ENCODE data around the gene PIMREG.

PIMREG gene

DNA sequence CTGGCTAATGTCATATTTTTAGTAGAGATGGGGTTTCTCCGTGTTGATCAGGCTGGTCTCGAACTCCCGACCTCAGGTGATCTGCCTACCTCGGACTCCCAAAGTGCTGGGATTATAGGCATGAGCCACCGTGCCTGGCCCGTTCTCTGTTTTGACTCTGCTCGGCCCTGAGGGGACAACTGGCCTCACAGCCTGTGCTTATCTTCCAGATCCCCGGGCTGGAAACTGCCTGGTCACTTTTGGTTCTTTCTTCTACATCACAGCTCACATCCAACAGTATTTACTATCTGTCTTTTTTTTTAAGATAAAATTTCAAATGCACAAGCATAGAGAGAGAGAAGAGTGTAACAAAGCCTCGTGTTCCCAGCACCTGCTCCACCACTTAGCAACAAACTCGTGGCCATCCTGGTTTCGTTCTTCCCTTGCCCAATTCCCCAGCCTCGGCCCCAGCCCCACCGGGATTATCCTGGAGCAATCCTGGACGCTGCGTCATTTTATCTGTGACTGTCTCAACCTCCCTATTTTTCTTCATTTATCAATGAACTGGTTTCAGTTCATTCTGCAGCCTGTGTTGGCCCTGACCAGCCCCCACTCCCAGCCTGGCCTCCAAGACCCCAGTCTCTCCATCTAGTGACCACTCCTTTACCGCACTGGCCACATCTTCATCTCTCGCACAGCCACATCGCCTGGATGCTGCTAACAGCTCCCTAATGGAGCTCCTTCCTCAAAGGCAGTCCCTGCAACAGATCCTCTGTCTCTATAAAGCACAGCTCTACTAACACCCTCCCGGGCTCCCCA lies 21.1 kb downstream of the PIMREG start:
- Histone ChIP-seq H3K9me3 (no peaks in the 10 kb centered on the region), H3K27ac (no peak overlapping the region), H3K4me2 (no peak overlapping the region), H3K4me1 (peaks cover 10% of the 10 kb centered on the region; the same call in 1 of the 2 replicates), H3K27me3 (no peaks in the 10 kb centered on the region), H4K20me1 (no peaks in the 10 kb centered on the region), H3K9ac (no peak overlapping the region), H3K4me3 (no peak overlapping the region), H3K36me3 (no peaks in the 10 kb centered on the region)
- TF ChIP-seq Cebpa-rat (IDR thresholded peaks at IDR 0.05): no peak

DNA sequence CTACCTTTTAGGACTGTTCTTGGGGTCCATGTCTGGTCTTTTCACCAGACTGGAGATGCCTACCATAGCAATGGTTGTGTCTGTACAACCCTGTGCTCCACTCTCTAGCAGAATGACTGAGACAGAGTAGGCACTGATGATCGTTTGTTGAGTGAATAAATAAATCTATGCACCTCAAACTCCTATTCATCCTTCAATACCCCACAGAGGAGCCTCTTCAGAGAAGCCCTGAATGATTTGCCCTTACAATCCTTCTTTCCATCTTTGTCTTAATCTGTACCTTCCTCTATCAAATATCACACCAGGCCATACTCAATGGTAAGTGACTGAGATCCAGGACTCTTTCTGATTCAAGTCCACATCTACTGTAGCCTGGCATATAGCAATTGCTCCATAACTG lies 23.3 kb downstream of the PIMREG start:
- H3K9ac ChIP-seq: no peak overlapping the region

DNA sequence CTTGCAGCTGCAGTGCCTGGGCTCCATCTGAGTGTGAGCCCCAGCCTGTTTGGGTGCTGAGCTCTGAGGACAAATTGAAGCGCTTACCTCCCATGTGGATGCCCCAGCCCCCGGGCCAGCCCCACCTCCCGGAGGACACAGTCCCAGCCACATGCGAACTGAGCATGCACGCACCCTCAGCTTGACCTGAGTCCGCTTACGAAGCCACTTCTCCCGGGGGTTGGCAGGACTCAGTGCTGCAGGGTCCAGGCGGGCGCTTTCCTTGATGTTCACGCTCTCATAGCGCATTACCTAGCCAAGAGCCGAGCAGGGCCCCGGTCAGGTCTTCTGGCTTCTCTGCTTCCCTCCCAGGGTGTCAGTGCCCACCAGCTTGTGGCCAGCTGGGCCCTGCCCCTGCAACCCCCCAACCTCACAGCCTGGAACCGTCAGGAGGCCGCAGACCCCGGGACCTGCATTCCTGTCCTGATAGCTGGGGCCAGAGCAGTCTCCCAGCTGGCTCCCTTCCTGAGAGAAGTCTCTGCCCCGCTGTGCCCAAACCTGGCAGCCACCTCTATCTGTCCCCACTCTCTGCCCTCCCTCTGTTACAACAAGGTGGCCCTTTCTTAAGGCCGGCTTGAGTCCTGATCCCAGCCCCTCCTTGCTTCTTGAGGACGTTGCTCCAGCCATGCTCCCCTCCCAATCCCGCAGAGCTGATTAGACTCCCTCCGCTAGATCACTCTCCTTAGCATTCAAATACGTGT lies 24.0 kb downstream of the PIMREG start:
- TF ChIP-seq Cebpa-rat (IDR thresholded peaks at IDR 0.05): no peak
- Histone ChIP-seq H3K4me3 (no peak overlapping the region), H3K4me1 (peaks cover 29% of the 10 kb centered on the region), H3K9me3 (no peaks in the 10 kb centered on the region), H3K27ac (no peak overlapping the region), H3K9ac (no peak overlapping the region), H3K4me2 (no peak overlapping the region), H3K36me3 (no peaks in the 10 kb centered on the region), H4K20me1 (no peaks in the 10 kb centered on the region), H3K27me3 (no peaks in the 10 kb centered on the region)

More for the DNA sequence above, 23.3 kb downstream of the PIMREG start:
- TF ChIP-seq Cebpa-rat (IDR thresholded peaks at IDR 0.05): no peak
- no peaks in the 10 kb centered on the region for H4K20me1 ChIP-seq
- no peaks in the 10 kb centered on the region for H3K27me3 ChIP-seq
- no peaks in the 10 kb centered on the region for H3K36me3 ChIP-seq
- H3K4me2 ChIP-seq: no peak overlapping the region
- H3K9me3 ChIP-seq: no peaks in the 10 kb centered on the region
- H3K4me1 ChIP-seq: peaks cover 28% of the 10 kb centered on the region
- H3K27ac ChIP-seq: no peak overlapping the region
- H3K4me3 ChIP-seq: no peak overlapping the region

GRCh38 chr17:6470146-6470718 lies 26.0 kb downstream of the PIMREG start:
- H3K36me3 ChIP-seq: no peaks in the 10 kb centered on the region
- H3K27ac ChIP-seq: no peak overlapping the region
- no peak overlapping the region for H3K9ac ChIP-seq
- H4K20me1 ChIP-seq: no peaks in the 10 kb centered on the region
- no peak for TF ChIP-seq Cebpa-rat (IDR thresholded peaks at IDR 0.05)
- H3K4me3 ChIP-seq: no peak overlapping the region
- no peak overlapping the region for H3K4me2 ChIP-seq
- peaks cover 26% of the 10 kb centered on the region for H3K4me1 ChIP-seq
- H3K27me3 ChIP-seq: no peaks in the 10 kb centered on the region
- H3K9me3 ChIP-seq: no peaks in the 10 kb centered on the region

GRCh38 chr17:6470751-6471521 lies 26.7 kb downstream of the PIMREG start:
- H4K20me1 ChIP-seq: no peaks in the 10 kb centered on the region
- no peak overlapping the region for H3K4me3 ChIP-seq
- H3K27me3 ChIP-seq: no peaks in the 10 kb centered on the region
- peak overlapping the region; percentile 42 for H3K4me2 ChIP-seq
- no peak for TF ChIP-seq Cebpa-rat (IDR thresholded peaks at IDR 0.05)
- H3K9me3 ChIP-seq: no peaks in the 10 kb centered on the region
- peaks cover 26% of the 10 kb centered on the region for H3K4me1 ChIP-seq
- 0 out of 2 replicates have a peak overlapping the region, but pooled peaks have one; percentile 10 for H3K27ac ChIP-seq
- no peak overlapping the region for H3K9ac ChIP-seq
- no peaks in the 10 kb centered on the region for H3K36me3 ChIP-seq

- H3K36me3 ChIP-seq: no peaks in the 10 kb centered on the region
- H3K4me3 ChIP-seq: no peak overlapping the region
- no peaks in the 10 kb centered on the region for H3K27me3 ChIP-seq
- no peaks in the 10 kb centered on the region for H4K20me1 ChIP-seq
- TF ChIP-seq Cebpa-rat (IDR thresholded peaks at IDR 0.05): no peak
- no peaks in the 10 kb centered on the region for H3K9me3 ChIP-seq
- no peak overlapping the region for H3K9ac ChIP-seq
- H3K4me1 ChIP-seq: peaks cover 27% of the 10 kb centered on the region
- H3K4me2 ChIP-seq: peak overlapping the region; percentile 42
- H3K27ac ChIP-seq: peak overlapping the region; percentile 31; the same call in 1 of the 2 replicates
Measured at GRCh38 chr17:6471531-6472465, 27.5 kb downstream of the PIMREG start.

DNA sequence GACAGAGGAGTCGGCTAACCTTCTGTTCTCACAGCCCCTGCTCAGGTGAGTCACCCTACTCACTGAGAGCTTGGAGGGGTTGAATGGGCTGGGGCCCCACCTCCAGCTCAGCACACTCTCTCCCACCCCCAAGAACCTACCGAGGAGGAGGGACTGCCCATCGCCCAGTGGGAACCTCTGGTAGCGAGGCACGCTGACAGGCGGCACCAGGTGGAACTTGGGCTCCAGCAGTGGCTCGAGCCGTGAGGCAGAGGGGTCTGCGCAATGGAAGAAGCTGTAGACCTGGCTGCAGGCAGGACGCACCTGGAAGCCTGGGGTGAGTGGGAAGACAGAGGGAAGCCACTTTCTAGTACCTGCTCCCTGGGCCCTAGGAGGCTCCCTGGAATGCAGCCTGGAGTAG lies 28.3 kb downstream of the PIMREG start:
- Histone ChIP-seq H3K36me3 (no peaks in the 10 kb centered on the region), H3K4me3 (no peak overlapping the region), H3K9me3 (no peaks in the 10 kb centered on the region), H3K9ac (no peak overlapping the region), H3K4me2 (peak overlapping the region; percentile 42), H3K27me3 (no peaks in the 10 kb centered on the region), H4K20me1 (no peaks in the 10 kb centered on the region), H3K27ac (peak overlapping the region; percentile 31), H3K4me1 (peaks cover 33% of the 10 kb centered on the region)
- no peak for TF ChIP-seq Cebpa-rat (IDR thresholded peaks at IDR 0.05)

GRCh38 chr17:6473128-6473767 lies 29.0 kb downstream of the PIMREG start:
- Histone ChIP-seq H3K4me3 (no peak overlapping the region), H3K27me3 (no peaks in the 10 kb centered on the region), H3K9me3 (no peaks in the 10 kb centered on the region), H3K4me1 (peaks cover 33% of the 10 kb centered on the region), H3K36me3 (no peaks in the 10 kb centered on the region), H3K4me2 (no peak overlapping the region; the same call in 1 of the 2 replicates), H4K20me1 (no peaks in the 10 kb centered on the region), H3K27ac (peak overlapping the region; percentile 31; the same call in 1 of the 2 replicates), H3K9ac (no peak overlapping the region)
- no peak for TF ChIP-seq Cebpa-rat (IDR thresholded peaks at IDR 0.05)
